ENCODE results near the gene PPP4R3C.
"Not testable (repeated sequence)": the region's sequence is repeated elsewhere in the genome, so short reads cannot be mapped to it uniquely, and the experiment has no call there.

PPP4R3C gene

GRCh38 chrX:27463187-27463586 lies at the start of gene PPP4R3C:
Gene PPP4R3C (minus strand): TSS chrX:27463341. CDS start chrX:27463296, 45 bp downstream.
- DNase-seq = no peak

GRCh38 chrX:27491397-27491796 lies 28.3 kb upstream of the PPP4R3C start:
- no peak for DNase-seq

DNA sequence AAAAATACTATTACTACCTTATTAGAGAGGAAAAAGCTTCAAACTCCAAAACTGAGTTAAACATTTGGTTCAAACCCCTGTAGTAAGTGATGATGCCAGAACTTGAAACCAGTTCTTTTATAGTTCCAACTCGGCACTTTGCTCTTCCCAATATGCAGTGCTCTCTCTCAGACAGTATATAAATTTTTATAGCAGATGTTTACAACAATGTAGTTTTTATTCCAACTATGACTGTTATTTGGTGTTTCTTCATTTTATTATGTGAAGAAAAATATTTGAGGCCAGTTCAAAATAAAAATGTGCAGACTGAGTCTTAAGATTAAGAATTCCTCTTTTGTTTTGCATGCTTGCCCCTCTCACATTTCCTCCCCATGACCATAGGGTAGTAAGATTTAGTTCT lies 2.9 kb upstream of the PPP4R3C start:
- DNase-seq = no peak

DNA sequence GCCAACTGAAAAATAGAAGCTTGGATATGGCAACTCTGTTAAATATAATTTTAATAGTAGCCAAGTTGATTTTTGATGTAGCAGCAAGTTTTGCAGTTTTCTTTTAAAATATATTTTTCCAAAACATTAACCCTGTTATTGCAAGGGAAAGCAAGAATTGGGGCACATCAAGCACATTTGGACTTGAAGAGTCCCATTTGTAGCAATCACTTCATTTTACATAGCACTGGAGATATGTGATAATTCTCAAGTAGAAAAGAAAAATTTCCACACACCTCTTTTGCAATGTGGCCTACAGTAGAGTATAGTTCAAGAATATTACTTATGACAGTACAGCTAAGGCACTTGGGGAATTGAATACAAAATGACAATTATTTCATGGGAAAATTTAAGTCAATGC lies 1.9 kb upstream of the PPP4R3C start:
- DNase-seq = no peak

DNA sequence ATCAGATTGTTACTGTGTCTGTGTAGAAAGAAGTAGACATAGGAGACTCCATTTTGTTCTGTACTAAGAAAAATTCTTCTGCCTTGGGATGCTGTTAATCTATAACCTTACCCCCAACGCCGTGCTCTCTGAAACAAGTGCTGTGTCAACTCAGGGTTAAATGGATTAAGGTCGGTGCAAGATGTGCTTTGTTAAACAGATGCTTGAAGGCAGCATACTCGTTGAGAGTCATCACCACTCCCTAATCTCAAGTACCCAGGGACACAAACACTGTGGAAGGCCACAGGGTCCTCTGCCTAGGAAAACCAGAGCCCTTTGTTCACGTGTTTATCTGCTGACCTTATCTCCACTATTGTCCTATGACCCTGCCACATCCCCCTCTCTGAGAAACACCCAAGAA lies 4.0 kb downstream of the PPP4R3C start:
- not testable (repeated sequence) for DNase-seq

- DNase-seq = not testable (repeated sequence)
These were observed 4.6 kb downstream of the PPP4R3C start for GRCh38 chrX:27458544-27458943.

DNA sequence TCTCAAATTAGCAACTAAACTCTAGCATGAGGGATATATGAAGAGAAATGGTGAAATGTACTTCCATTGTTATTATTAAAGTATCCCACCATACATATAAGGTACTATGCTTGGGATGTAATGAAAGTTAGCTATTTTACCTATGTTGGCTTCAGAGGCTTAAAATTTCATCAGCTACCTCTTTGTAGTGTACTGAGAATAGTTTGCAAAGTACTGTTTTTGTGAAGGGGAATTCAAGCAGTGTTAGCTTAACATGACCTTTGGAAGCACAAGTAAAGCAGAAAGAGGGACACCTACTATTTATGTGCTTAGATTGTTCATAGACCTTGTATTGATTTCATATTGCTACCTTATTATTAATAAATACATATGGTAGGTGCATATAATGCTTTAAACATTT lies 11.8 kb downstream of the PPP4R3C start:
- DNase-seq = no peak

DNA sequence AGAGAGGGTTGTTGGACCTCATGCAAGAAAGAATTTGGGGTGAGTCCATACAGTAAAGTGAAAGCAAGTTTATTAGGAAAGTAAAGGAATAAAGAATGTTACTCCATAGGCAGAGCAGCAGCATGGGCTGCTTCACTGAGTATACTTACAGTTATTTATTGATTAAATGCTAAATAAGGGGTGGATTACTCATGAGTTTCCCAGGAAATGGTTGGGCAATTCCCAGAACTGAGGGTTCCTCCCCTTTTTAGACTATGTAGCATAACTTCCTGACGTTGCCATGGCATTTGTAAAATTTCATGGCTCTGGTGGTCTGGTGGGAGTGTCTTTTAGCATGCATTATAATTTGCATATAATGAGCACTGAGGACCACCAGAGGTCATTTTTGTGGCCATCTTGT lies 16.7 kb downstream of the PPP4R3C start:
- DNase-seq = no peak

DNA sequence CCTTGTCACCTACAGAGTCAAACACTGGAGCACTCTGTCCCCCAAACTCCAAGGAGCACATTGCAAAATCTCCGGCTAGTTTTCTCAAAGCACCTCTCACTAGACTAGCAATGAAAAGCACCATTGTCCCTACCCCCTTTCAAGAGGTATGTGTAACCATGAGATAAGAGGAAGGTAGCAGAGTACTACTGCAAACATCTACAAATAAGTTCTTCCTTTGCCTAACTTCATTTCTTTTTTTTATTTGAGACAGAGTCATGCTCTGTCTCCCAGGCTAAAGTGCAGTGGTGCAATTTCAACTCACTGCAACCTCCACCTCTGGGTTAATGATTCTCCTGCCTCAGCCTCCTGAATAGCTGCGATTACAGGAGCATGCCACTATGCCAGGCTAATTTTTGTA lies 17.7 kb downstream of the PPP4R3C start:
- no peak for DNase-seq

DNA sequence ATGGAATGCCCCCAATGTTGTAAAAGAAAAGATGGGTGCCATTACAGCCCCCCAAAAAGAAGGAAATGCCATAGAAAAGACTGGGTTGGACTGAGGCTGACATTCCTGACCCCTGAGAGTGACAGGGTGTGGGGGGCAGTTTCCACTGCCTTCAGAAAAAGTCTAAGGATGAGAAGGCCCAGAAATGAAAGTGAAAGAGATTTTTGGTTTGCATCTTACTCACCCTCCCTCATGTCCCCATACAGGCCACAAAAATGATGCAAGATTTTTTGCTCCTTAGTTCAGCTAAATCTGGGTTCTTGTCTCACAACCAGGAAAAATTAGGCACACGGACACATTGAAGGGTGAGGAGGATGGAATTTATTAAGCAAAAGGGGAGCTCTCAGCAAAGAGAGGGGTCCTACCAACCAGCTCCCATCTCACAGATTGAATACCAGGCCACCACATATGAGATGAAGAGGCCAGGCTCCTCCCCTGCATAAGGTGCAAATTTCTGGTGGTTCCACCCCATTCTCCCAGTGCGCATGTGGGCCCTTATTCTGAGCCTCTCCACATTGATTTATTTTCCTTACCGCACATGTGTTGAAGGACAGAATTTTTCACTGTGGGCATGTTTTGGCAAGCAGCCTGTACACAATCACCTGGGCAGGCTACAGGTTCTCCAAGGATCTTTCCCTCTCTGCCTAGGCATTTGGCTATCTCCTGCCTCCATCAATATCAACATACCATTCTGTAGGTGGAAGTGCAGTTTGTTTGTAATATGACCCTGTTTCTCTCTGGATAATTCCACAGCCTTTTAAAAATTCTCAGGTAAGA lies 18.8 kb downstream of the PPP4R3C start:
- no peak for DNase-seq

- not testable (repeated sequence) for DNase-seq
These were observed 20.7 kb downstream of the PPP4R3C start for GRCh38 chrX:27442392-27442791.

DNA sequence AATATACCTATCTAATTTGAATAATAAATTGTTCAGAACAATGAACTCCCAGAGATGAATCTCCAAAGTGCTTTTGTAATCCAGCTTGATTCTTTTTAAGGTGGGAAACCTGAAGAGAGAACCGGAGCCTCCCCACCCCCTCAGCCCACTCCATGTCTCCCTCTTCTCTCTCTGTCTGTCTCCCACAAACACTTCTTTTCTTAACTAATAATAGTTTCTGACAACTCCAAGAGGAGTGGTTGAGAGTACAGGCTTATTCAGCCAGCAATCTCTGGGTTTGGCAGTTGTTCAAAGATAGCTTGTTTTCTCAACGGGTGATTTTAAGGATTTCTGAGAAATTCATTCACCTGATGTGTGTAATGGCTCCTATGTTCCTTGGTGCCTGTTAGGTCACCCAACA lies 23.4 kb downstream of the PPP4R3C start:
- no peak for DNase-seq

DNA sequence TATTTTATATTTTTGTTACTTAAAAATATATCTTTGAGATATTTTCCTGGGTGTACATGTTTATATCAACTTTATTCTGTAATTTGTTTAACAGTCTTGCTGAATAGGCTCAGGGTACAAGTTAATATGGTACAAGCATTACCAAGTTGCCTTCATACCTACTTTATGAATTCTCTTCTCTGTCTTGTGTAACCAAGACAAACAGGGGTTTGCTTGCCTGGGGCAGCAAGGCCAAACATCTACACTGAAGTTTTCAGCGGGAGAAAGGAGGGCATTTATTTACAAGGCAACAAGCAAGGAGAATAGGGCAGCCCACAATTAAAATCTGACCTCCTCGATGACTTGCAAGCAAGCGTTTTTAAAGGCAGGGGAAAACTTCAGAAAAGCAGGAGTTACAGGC lies 24.2 kb downstream of the PPP4R3C start:
- no peak for DNase-seq

DNA sequence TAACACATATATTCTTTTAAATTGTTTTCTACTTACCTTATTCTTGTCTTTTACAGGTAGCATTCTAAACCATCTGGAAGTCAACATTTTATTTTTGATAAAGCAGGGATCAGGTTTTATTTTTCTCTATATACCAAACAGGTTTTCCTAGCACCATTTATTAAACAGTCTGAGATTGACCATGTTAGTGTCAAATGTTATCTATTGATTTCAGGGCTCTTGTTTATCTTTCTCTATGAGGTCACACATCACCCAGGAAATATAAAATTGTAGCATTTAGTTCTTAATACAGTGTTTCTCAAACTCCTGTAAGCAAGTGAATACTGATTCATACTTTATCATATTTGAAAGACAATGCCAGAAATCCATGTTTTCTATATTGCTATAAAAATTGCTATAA lies 28.1 kb downstream of the PPP4R3C start:
- DNase-seq = no peak
